Measurements from ENCODE around the gene AP2A2. TPM values are rescaled to one million over a fixed set of nuclear protein-coding genes. Genes with fewer than 3 reads are reported as not detected.

AP2A2 gene
- total RNA-seq, 4 donors from 2014 or later = 79.2 to 115 (median 110) TPM

- TF ChIP-seq, protein P1, sequence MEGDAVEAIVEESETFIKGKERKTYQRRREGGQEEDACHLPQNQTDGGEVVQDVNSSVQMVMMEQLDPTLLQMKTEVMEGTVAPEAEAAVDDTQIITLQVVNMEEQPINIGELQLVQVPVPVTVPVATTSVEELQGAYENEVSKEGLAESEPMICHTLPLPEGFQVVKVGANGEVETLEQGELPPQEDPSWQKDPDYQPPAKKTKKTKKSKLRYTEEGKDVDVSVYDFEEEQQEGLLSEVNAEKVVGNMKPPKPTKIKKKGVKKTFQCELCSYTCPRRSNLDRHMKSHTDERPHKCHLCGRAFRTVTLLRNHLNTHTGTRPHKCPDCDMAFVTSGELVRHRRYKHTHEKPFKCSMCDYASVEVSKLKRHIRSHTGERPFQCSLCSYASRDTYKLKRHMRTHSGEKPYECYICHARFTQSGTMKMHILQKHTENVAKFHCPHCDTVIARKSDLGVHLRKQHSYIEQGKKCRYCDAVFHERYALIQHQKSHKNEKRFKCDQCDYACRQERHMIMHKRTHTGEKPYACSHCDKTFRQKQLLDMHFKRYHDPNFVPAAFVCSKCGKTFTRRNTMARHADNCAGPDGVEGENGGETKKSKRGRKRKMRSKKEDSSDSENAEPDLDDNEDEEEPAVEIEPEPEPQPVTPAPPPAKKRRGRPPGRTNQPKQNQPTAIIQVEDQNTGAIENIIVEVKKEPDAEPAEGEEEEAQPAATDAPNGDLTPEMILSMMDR (IDR thresholded peaks at IDR 0.05; ENCODE audit: low read depth) = no peak
Measured at GRCh38 chr11:933142-933851, 7.6 kb downstream of the AP2A2 start.

DNA sequence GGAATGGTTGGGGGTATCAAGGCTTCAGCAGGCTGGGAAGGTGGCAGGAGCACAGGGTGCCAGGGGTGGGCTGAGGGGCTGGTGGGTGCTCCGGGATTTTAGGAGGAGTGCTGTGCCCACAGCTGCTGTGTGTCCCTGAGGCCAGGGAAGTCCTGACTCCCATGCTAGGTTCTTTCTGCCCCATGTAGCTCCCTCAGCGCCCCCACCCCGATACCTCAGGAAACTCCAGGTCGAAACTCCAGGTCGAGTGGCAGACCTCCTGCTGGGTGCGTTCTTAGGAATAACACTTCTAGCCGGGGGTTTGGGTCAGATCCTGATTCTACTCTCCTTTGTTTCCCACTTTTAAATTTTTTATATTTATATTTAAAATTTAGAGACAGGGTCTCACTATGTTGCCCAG lies 8.3 kb downstream of the AP2A2 start:
- TF ChIP-seq, protein P1 (IDR thresholded peaks at IDR 0.05; ENCODE audit: low read depth) = no peak

DNA sequence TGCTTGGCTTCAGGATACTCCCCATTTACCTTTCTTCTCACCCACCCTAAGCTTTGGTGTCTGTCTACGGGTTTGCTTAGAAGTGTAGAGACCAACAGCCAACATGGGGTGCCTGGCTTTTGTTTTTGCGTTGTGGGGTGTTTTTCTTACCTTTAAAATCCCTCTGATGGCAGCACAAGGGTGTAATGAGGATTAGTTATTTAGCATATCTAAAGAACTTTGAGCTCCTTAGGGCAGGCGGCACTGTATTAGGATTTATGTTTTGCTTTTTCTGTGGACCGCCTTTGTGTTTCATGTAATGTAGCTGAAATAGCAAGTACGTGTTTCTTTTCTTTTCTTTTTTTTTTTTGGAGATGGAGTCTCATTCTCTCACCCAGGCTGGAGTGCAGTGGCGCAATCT lies 8.9 kb downstream of the AP2A2 start:
- TF ChIP-seq, protein P1 (IDR thresholded peaks at IDR 0.05; ENCODE audit: low read depth) = no peak

GRCh38 chr11:936199-936598 lies 10.5 kb downstream of the AP2A2 start:
- TF ChIP-seq, protein P1 (IDR thresholded peaks at IDR 0.05; ENCODE audit: low read depth) = no peak

DNA sequence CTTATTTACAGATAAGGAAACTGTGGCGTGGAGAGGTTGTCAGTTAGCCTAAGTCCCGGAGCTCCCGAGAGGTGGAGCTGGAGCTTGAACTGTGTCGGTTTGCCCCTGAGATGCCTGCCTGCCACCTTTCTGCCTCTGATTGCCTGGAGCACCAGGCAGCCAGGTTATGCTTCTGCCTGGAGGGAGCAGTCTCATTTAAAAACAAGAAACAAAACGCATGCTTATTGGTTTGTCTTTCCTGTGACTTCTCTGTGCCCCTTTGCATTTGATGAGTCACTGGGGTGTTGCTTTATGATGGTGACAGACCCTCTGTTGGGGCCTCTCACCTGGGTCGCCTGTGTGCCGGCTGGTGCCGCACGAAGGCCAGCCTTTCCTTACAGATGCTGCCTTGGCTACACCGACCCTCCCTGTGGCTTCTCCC lies 12.2 kb downstream of the AP2A2 start:
- TF ChIP-seq, protein P1 (IDR thresholded peaks at IDR 0.05; ENCODE audit: low read depth) = no peak

DNA sequence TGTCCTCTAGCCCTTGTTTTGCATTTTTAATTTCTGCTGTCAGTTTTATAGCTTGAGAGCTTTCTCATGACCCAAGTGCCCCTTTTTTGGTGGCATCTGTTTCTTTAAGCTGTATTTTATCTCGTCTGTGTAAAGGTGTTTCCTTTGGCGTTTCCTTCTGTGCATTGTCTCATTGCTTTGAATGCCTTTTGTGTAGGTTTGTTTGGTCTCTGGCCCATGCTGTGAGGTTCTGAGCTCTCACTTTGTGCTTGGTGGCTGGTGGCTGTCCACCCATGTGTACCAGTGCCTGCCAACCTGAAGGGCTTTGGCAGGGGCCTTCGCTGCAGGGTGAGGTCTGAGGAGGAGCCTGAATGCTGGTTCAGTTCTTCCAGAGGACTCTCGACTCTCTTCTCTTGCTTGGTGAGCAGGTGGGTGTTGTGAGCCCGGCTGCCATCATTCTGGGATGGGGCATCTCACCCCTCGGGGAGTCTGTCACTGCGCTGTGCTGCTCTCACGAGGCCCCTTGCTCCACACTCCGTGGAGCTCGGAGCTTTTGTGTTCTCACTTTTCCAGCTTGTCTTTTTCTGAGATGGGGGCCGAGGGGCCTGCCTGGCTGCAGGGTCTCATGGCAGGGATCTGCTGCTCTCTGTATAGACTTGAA lies 14.9 kb downstream of the AP2A2 start:
- TF ChIP-seq, protein P1 (IDR thresholded peaks at IDR 0.05; ENCODE audit: low read depth) = no peak

DNA sequence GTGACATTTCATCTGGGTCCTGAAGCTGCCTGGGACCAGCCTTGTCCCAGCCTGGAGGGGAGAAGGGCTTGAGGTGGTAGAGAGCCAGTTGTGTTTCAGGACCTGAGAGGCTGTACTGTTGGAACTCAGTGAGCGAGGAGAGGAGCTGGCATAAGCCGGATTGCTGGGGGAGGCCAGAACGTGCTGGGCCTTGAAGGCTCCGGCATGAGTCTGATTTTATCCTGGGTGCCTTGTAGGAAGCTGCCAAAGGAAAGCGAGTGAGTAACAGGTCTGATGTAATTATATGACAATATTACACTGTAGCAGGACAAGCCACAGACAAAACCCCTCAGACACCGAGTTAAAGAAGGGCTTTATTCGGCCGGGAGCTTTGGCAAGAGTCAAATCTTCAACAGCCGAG lies 17.2 kb downstream of the AP2A2 start:
- TF ChIP-seq, protein P1 (IDR thresholded peaks at IDR 0.05; ENCODE audit: low read depth) = no peak
